Activated CD4-positive, alpha-beta T cell treated with anti-CD3 and anti-CD28 coated beads for 1 hour (primary cell): ENCODE data around the gene UQCRH.
A peak's percentile ranks its signal among the peaks of the same experiment; 100 is the strongest.

Experiments used
- DNase-seq: peaks from one replicate; pipeline ENCODE4 v3.0.0-alpha.2; 2020

Gene UQCRH

DNA sequence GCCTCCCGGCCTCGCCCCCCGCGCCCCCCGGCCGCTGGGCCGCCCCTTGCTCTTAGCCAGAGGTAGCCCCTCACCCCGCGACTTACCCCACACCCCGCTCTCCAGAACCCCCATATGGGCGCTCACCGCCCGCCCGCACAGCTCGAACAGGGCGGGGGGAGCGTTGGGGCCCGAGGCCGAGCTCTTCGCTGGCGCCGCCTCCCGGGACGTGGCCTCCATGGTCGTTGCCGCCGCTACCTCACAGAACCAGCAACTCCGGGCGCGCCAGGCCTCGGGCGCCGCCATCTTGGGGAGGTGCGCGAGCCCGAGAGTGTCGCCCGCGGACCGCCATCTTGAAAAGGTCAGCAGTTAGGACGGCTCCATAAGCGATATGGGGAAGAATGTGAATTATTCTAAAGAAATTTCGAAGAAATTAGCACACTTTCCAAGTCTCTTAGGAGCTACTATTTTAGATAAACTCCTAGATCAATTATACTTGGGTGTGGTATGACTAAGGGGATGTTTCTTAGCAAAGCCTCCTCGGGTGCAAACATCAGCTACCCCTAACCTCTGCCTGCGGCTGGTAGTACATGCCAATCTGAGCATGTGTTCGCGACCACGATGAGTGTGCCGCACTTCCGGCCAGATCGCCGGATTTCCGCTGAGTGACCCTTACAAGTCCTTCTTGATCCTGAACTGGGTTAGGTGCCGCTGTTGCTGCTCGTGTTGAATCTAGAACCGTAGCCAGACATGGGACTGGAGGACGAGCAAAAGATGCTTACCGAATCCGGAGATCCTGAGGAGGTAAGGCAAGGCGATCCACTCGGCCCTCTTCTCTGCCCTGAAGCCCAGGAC lies at the start of gene UQCRH, which contains the start of gene LRRC41:
Gene UQCRH (plus strand): TSS at position 661 of the 834 bp plus-strand sequence. CDS start 69 bp downstream, at position 730.
Gene LRRC41 (minus strand): TSS at position 579 of the 834 bp plus-strand sequence. CDS start 294 bp downstream, at position 285.
- DNase-seq = peak; percentile 91

DNA sequence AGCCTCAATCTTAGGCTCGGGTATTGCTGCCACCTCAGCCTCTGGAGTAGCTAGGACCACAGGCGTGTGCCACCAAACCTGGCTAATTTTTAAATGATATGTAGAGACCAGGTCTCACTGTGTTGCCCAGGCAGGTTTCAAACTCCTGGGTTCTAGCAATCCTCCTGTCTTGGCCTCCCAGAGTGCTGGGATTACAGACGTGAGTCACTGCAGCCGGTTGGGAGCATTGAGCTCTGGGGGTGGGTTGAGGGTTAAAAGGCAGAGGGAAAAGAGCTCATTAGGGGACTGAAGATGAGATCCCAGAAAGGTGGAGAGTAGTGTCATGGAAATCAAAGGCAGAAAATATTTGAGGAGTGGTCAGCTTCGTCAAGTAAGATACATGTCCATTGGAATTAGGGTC lies 48.8 kb upstream of the UQCRH start:
- DNase-seq = no peak

DNA sequence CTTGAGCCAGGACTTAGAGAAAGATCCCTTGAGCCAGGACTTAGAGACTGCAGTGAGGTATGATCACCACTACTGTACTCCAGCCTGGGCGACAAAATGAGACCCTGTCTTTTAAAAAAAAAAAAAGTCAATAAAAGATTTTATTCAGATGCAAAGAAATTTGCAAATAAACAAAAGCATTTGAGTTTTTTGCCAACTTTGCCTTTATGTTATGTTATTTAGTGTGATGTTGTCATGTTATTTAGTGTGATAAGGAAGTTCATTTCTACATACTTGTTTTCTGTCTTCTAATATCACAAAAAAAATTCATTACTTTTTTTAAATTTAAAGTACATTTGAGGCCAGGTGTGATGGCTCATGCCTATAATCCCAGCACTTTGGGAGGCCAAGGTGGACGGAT lies 47.0 kb upstream of the UQCRH start:
- DNase-seq = no peak

DNA sequence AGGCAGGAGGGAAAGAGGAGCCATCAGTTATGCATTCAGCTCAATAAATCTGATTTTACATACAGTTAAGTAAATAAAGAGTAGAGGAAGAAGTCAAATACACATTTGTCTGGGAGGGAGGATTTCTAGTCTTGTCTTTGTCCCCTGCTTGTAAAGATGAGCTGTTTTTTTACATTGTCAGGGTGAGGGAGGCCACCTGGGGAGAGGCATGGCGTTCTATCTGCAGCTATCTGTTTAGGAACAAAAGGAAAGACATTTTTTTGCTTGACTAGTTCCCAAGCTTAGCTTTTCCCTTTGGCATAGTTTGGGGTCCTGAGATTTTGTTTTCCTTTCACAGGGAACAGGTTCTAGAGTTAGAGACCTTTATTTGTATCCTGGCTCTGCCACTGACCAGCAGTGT lies 41.0 kb upstream of the UQCRH start:
- DNase-seq = no peak

DNA sequence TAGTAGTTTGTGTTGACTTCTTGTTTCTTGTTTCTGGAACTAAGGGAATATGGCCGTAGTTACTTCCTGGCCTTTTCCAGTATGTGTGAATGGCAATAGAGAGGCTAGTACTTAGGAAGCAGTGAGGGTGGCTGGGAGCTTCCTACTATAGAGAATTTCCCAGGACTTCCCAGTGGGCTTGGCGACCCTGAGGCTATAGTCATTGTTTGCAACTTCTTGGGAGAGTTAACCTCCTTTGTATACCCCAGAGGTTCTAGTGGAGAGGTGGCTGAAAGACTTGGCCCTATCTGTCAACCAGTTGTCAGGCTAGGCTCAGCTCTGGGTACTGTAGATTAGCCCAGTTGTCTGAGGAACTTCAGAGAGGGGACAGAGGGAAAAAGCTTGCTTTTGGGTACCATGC lies 40.4 kb upstream of the UQCRH start:
- no peak for DNase-seq

DNA sequence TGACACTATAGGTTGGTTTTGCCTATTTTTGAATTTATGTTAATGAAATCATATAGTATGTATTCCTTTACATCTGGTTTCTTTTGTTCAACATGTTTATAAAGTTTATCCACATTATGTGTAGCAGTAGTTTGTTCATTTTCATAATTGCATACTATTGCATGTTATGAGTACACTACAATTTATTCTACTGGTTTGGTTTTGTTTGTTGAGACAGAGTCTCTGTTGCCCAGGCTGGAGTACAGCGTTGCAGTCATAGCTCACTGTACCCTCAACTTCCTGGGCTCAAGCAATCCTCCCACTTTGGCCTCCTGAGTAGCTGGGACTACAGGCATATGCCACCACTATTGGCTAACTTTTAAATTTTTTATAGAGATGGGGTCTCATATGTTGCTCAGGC lies 34.9 kb upstream of the UQCRH start:
- DNase-seq = no peak

DNA sequence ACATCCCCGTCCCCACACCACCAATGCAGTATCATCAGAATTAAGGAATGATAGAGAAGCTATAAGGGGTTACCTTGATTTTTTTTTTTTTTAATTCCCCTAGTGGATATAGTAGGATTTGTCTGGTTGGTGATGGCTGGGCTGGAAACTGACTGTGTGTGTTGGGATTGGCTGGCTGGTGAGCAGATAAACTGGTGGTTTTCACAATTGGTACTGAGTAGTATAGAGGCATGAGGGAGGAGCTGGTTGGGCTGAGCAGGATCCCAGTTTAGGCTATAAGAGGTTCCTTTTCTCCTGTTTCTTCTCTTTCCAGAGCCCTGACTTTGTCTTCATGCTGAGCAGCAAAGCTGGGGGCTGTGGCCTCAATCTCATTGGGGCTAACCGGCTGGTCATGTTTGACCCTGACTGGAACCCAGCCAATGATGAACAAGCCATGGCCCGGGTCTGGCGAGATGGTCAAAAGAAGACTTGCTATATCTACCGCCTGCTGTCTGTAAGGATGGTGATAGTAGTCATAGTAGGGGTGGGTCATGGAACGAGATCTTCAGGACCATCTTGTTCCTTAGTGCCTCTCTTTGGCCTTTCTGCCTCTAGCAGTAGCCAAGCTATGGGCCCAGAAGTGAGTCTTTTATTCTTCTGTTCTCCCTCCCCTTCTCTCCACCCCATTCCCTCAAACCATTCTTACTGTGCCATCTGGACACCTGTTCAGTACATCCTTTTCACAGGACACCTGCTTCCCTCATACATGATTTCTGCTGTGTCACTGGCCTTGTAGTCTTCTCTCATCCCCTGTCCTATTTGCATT lies 29.1 kb upstream of the UQCRH start:
- no peak for DNase-seq

DNA sequence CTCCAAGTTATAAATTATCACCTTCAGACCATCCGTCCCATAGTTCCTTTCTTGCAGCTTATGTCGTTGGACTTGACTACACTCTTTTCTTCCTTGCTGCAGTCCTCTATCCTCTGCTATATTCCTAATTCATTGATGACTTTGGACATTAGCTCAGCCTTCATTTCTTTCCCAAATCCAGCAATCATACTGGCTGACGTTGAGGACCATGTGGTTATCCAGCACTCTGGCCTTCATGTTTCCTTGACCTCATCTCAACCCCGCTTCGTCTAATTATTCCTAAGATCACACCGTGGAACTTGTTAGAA lies 28.5 kb upstream of the UQCRH start:
- no peak for DNase-seq

DNA sequence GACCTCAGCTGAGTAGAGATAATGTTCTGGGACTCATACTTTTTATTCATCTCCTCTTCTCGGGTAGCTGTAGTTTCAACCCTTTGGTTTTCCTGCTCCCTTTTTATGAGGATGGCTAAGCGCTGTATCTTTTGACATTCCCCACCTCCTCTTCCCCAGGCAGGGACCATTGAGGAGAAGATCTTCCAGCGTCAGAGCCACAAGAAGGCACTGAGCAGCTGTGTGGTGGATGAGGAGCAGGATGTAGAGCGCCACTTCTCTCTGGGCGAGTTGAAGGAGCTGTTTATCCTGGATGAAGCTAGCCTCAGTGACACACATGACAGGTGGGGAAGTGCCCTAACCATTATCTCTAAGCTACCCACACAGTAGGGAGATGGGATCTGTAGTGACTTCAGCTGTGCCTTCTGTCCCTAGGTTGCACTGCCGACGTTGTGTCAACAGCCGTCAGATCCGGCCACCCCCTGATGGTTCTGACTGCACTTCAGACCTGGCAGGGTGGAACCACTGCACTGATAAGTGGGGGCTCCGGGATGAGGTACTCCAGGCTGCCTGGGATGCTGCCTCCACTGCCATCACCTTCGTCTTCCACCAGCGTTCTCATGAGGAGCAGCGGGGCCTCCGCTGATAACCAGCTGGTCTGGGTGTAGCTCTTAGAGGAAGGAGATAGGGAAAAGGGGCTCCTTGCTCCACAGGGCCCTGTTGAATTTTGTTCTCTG lies 25.7 kb upstream of the UQCRH start:
- DNase-seq = no peak

DNA sequence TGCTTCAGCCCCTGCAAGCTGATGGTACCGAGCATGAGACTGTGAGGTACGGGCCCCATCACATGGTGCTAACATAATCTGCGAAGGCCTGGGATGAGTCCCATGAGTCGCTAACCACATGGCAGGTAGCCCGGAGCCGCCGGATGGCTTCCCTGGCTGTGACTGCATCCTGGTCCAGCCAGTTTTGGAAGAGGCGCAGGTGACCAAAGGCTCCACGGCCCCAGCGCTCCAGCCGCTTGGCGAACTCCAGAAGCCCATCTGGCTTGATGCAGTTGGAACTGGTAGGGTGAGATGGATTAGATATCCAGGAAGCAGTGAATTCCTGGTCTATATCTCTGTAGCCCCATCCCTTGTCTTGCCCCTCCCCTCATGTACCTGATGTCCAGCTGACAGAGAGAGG lies 24.7 kb upstream of the UQCRH start:
- no peak for DNase-seq

DNA sequence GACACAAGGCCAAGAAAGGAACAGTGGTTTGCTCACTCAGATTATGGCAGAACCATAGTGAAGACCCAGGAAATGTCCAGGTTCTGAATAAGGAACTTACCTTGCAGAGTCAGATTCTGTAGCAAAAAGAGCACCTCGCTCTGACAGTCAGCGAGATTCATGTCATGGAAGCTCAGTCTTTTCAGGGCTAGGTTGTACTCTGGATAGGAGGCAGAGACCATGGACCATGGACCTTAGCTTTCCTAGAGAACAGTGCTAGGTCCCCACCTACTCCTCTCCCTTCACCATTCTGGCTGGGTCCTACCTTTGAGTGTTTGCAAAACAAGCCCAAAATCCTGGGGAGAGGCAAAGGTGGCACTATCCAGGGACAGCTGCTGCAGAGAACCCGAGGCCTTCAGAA lies 23.4 kb upstream of the UQCRH start:
- no peak for DNase-seq

DNA sequence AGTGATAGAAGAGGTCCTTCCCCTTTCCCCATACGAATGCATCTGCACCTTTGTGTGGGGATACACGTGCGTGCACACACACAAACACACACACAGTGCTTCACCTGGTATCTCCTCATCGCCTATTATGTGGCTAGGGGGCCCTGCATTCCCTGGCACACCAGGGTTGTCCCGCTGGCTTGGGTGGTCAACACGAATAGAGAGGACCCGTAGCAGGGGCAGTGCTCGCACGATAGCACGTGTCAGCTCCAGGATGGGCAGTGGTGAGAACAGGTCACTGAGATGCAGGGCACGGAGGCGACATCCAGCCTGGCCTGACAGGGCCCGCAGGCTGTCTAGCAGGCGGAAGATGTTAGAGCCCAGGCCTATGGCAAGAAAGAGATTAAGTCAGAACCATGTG lies 22.5 kb upstream of the UQCRH start:
- no peak for DNase-seq

DNA sequence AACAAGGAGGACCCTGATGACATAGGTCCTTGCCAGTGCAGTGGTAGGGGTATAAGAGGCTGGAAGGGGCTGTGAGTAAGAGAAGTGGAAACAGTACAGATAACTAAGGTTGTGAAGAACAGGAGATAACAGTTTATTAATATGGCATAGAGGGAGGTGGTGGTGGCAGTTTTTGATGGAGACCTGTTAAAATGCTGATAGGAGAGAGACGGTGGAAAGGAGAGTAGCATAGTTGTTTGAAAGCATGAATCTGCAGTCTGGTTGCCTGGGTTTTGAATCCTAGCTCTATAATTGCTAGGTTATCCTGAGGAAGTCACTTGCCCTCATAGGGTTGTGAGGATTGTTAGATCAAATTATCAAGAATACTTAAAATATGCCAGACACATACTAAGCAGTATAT lies 19.4 kb upstream of the UQCRH start:
- no peak for DNase-seq

DNA sequence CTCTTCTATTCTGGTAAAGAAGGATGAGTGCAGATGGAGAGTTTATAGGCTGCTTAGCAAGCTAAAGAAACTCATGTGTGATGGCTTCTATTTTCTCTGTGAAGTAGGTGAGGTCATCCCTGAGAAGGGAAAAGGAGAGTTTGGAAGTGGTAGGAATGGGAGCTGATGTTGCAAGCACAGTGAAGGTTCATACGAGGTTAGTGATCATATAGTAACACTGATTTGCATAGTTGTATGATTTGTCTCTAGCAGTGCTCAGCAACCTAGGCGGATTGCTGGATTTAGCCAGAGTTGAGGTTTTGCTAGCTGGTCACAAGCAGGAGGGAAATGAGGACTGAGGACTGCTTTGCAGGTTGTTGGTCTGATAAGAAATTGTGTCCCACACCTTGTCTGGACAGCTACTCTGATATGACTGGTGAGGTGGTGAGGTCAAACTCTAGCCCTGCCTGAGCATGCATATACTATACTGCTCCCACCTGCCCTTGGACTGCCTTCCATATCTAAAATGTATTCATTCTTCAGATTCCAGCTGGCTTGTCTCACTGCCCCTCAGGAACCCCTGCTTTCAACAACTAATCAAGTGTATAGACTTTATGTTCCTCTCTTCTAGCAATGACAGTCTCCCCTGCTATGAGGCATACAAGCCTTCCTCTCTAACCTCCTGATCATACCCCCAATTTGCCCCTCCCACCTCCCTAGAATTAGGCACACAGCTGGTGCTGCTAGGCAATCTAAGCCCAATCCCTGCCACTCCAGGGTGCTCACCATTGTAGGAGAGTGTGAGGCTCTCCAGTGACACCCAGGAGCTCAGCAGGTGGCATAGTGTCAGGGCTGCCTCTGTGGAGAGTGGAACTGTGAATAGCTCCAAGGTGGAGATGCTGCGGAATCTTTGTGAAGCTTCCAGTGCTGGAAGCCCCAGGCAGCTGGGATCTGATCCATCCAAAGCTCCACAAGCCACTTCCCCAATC lies 18.6 kb upstream of the UQCRH start:
- no peak for DNase-seq

DNA sequence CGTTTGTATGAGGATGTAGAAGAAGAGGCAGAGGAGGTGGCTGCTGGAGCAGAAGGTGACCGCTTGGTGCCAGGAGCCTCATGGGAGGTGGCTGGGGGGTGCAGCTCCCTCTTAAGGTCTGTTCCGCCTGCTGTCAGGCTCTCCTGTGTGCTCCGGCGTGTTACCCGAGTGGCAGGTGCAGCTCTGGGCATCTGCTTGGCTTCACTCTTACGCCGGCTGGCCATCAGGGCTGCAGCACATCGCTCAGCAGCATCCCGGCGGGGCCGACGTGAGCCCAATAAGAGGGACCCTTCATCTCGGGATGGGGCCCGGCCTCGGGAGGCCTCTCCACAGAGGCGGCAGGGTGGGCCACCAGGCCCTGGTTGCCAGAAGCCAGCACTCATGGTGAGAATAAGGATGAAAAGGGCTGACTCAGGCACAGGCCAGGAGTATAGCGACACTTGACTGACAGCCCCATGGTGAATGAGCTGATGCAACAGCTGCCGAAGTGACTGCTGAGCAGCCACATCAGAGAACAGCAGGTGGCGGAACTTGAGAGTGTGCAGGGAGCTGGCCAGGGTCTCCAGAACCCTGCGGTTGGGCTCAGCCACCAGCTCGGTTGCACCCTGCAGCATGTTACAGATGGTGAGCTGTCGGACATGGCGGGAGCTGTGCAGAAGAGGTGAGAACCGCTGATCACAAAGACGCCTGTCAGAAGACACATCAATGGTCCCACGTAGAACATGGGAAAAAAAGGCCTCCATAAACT lies 17.6 kb upstream of the UQCRH start:
- DNase-seq = no peak

DNA sequence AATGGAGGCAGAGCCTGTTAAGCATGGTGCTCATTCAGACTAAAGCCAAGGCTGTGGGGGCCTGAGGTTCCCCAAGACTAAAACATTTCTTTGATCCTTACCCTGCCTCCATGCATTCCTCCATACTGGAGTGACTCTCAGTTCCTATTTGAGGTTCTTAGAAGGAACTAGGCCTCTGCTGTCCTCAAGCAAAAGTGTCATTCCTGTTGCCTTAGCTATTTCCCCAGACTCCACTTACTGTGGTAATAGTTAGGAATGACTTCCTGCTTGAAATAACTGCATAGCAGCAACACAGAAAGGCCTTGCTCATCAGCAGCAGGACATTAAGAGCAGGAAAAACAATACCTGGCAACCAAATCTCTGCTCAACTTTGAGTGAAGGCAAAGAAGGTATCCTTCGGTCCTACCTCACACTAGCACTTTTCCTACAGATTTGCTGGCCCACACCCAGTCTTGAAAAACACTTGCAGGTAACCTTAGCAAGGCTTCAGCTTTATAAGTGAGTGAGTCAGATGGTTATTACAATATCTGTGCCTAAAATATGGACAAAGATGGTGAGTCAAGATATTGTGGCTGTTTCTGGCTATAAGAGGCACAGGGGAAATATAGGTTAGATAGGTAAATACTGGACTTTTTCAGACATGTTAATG lies 14.9 kb upstream of the UQCRH start:
- DNase-seq = no peak

DNA sequence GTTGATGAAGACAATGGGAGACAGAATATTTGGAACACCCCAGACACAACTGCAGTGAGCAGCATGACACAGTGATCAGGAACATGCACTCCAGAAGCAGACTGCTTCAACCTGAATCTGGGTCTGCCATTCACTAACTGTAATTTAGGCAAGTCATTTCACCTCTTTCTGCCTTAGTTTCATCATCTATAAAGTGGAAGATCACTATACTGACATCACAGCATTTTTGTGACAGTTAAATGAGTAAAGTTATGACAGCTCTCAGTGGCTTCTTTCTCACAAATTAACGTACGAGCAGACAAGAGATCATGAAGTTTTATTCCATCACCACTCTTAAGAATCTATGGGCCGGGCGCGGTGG lies 14.4 kb upstream of the UQCRH start:
- DNase-seq = no peak

DNA sequence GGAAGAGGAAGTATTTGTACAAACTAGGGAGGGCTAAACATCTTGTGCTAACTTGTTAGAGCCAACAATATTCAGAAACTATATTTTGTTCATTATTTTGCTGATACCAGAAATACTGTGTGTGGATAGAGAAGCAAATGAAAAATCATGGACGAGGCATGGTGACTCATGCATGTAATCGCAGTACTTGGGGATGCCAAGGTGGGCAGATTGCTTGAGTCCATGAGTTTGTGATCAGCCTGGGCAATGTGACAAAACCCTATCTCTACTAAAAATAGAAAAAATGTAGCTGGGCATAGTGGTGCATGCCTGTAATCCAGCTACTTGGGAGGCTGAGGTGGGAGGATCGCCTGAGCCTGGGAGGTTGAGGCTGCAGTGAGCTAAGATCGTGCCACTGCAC lies 13.5 kb upstream of the UQCRH start:
- no peak for DNase-seq

DNA sequence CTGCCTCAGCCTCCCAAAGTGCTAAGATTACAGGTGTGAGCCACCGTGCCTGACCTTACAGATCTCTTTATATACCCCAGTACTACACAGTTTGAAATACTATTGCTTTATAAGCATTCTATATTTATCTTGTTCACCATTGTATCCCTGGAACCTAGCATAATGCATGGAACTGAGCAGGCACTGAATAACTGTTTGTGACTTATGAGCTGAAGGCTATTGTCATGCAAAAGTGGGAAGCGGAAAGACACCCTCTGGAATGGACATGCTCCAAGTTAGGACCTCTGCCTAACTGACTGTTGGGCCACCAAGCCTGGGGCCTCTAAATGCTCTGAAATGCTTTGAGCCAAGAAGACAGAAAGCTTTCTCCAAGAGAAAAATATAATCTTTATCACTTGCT lies 8.2 kb upstream of the UQCRH start:
- DNase-seq = no peak

DNA sequence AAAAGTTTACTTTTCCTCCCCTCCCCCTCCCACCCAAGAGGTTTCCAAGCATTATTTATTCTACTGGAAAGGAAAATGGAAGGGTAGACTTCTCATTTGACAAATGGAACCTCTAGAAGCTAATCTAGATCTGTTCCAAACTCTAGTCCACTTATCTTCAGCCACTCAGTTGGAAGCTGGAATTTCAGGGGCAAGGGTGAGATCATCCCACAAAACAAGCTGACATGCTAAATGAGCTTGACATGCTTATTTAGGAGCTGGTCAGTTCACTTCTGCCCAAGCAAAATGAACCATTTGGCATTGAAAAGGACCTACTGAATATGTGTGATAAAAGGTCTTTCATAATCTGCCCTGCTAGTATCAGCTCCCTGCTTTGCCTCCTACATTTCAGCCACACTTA lies 5.1 kb upstream of the UQCRH start:
- no peak for DNase-seq

DNA sequence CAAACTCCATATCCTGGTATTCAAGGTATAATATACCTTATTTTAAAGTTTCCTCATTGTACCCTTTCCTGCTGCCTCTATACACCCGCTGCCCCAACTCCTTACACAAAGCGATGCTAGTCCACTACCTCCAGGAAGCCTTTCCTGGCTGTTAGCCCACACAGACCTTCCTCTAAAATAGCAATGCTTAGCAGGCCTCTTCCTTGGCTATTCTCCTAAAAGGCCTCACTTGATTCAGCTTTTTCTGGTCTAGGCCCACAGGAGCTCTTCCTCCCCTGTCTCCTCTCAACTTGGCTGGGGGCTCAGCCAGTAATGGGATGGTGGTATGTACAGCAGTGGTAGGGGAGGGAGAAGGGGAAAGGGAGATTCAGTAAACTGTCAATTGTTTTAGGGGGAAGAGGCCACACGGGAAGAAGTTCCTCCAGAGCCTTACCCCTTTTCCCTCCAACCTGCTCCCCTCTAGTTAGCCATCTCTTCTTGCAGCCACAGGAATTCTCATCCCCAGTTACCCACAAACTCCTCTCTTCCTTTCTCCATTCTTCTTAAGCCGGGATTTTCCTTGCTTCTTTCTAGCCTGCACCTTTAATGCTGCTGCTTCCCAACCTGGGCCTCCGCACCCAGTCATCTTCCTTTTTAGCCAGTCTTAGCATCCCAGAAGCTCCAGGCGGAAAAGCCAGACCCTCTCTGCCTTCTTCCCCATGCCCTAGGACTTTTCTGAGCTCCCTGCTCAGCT lies 2.7 kb upstream of the UQCRH start:
- no peak for DNase-seq
